Effector CD4-positive, alpha-beta T cell (primary cell): ENCODE measurements around the gene STRN3.
"Not testable (repeated sequence)": the region's sequence is repeated elsewhere in the genome, so short reads cannot be mapped to it uniquely, and the experiment has no call there.

Experiments
- DNase-seq: peaks from one replicate; pipeline ENCODE4 v3.0.0-alpha.2; 2020
- total RNA-seq: gene quantifications from one replicate; lab custom pipeline; 2026; lab: John Stamatoyannopoulos, UW

The STRN3 gene, protein sequence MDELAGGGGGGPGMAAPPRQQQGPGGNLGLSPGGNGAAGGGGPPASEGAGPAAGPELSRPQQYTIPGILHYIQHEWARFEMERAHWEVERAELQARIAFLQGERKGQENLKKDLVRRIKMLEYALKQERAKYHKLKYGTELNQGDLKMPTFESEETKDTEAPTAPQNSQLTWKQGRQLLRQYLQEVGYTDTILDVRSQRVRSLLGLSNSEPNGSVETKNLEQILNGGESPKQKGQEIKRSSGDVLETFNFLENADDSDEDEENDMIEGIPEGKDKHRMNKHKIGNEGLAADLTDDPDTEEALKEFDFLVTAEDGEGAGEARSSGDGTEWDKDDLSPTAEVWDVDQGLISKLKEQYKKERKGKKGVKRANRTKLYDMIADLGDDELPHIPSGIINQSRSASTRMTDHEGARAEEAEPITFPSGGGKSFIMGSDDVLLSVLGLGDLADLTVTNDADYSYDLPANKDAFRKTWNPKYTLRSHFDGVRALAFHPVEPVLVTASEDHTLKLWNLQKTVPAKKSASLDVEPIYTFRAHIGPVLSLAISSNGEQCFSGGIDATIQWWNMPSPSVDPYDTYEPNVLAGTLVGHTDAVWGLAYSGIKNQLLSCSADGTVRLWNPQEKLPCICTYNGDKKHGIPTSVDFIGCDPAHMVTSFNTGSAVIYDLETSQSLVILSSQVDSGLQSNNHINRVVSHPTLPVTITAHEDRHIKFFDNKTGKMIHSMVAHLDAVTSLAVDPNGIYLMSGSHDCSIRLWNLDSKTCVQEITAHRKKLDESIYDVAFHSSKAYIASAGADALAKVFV
- total RNA-seq, result 54.4 reads per million, percentile 70 among the genes with 10 or more reads in this experiment

DNA sequence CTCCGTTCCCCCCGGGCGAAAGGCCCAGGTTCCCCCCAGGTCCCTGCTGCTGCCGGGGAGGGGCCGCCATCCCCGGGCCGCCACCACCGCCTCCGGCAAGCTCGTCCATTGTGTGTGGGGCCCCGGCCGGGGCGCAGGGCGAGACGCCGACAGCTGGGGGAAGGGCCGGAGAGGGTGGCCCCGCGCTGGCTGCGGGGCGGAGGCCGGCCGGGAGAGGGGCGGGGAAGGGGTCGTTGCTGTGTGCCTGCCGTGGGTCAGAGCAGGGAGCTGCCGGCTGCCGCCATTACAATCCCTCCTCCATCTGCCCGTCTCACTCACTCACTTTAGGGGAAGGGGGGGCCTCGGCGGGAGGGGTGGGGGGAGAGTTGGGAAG is at the start of gene STRN3:
STRN3 (minus strand) TSS at position 303 of the 373 bp plus-strand sequence; CDS start at position 109, 194 bp downstream.
- DNase-seq, result no peak

DNA sequence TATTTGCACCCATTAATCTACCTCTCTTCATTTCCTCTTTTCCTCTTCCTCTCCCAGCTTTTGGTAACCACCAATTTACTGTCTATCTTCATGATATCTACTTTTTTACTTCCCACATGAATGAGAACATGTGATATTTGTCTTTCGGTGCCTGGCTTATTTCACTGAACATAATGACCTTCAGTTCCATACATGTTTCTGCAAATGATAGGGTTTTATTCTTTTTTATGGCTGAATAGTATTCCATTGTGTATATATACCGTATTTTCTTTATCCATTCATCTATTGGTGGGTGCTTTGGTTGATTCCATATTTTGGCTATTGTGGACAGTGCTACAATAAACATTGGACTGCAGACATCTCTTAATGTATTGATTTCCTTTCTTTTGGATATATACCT is 49.0 kb upstream of the STRN3 start:
- DNase-seq, result no peak

DNA sequence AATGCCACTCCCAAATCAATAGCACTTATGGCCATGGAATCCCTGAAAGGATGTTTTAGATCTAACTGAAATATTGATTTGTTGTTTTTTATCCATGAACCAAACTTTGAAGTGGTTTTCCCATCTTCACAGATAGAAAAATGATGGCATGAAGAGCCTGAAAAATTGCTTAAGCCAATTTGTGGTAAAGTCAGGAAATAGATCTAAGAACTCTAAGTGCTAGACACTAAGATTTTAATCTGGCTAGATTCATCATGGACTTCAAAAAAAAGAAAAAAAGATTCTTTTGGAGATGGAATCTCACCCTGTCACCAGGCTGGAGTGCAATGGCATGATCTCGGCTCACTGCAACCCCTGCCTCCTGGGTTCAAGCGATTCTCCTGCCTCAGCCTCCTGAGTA is 45.0 kb upstream of the STRN3 start:
- no peak for DNase-seq

DNA sequence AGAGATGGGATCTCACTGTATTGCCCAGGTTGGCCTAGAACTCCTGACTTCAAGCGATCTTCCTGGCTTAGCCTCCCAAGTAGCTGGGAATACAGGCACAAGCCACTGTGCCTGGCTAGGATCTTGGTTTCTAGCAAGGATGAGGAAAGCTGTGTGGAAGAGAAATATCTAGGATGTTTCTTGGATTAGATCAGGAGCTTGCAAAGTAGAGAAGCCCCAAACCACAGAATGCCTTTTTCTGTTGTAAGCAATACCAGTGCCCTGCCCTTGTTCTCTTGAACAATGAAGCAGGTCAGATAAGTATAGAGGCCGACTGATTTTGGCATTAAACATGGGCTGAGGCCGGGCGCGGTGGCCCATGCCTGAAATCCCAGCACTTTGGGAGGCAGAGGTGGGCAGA is 44.3 kb upstream of the STRN3 start:
- no peak for DNase-seq

DNA sequence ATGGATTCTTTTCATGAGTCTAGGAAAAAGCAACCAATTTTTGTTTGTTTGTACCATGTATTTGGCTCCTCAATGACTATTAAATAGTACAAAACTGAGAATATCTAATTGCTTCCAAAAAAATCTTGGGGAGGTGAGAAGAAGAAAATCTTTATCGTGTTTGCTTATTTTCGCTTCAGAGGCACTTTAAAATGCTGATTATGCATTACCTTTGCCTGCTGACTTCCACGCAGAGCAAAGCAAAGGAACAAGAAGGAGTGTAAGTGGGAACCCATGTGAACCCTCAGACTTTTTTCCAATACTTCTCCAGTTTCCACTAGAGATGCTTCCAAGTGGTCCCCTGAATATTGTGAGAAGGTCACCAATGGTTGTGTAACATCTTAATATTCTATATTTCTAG is 43.2 kb upstream of the STRN3 start:
- DNase-seq, result no peak

DNA sequence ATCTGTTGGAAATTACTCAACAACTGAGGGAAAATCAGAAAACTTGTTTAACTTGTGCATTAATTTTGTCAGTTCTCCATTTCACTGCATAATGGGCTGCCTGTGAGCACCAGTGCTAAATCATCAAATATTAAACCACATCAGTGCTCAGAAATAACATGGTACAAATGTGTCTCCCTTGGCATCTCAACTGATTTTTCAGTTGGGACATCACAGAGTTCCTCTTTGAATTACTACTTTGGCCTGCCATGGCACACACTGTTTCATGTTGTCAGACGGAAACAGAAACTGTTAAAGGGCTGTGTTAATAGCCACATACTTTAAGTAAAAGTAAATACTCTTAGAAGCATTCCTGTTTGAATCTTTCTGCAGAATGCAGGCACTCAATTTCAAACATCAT is 42.1 kb upstream of the STRN3 start:
- DNase-seq, result no peak

DNA sequence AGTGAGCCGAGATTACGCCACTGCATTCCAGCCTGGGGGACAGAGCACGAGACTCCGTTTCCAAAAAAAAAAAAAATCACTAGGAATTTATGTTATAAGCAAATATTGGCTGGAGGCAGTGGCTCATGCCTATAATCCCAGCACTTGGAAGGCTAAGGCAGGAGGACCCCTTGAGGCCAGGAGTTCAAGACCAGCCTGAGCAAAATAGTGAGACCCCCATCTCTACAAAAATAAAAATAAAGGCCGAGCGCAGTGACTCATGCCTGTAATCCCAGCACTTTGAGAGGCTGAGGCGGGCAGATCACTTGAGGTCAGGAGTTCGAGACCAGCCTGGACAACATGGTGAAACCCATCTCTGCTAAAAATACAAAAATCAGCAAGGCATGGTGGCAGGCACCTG is 36.7 kb upstream of the STRN3 start:
- not testable (repeated sequence) for DNase-seq

DNA sequence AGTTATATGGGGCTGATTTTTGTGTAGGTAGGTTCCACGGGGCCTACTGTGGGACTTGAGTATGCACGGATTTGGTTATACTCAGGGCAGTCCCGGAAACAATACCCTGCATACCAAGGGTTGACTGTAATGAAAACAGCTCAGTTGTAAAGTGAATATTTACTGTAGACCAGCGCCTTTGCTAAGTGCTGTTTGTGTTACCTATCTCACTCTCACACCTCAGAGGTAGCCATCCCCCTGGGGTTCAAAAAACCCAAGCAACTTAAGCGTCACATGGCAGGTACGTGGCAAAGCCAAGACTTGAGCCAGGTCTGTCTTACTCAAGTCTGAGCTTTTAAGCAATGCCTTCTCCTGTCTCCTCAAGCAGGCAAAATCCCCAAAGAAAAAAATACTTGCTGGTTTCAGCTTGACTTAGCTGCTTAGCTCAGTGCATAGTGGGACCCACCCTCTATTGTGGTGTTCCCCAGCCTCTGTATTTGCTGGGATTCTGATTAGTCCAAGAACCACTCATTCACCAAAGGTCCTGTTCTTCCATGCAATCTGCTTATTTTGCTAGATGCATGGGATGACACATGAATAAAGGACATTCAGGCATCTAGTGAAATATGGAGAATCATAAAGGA is 34.2 kb upstream of the STRN3 start:
- no peak for DNase-seq

DNA sequence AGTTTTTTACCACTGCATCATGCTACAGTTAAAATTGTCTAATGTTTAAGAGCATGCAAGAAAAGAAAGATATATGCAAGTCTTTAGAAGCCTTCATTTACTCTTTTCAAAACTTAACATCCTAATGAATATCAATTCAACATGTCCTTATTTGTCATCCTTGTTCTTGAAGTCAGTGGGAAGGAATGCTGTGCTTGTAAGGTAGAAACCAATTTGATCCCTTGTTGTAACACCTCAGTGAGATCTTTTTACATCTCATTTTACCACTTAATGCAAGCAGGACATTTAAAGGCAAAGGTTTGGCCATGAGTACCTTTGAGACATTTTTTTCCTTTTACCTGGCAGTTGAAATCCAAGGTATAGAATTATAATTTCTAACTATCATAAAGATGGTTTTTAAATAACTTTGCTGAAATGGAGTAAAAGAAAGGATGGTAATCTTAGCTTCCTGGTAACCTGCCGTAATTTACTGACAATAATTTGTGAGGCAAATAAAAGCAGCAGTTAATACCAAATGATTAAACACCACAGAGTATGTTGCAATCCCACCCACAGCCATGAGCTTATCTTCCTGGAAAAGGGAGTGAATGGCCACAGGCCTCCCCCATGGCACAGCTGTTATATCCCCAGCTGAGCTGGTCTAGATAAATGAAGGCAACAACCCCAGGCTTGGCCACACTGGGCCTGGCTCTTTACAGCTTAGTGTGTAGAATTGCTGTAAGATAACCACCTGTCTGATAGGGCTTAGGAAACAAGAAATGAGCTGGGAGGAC is 33.2 kb upstream of the STRN3 start:
- DNase-seq, result no peak

DNA sequence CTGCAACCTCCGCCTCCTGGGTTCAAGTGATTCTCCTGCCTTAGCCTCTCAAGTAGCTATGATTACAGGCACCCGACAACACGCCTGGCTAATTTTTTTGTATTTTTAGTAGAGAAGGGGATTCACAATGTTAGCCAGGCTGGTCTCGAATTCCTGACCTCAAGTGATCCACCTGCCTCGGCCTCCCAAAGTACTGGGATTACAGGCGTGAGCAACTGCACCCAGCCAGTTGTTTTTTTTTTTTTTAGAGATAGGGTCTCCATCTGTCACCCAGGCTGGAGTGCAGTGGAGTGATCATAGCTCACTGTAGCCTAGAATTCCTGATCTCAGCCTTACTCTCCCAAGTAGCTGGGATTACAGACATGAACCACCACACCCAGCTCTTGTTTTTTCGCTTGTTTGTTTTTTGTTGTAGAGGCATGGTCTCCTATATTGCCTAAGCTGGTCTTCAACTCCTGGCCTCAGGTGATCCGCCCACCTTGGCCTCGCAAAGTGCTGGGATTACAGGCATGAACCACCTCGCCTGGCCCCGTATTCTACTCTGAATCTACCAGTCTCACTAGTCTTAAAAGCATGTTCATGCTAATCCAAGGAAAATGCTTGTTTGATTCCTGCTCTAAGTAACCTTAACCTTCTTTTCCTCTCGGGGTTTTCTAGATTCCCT is 31.7 kb upstream of the STRN3 start:
- no peak for DNase-seq

DNA sequence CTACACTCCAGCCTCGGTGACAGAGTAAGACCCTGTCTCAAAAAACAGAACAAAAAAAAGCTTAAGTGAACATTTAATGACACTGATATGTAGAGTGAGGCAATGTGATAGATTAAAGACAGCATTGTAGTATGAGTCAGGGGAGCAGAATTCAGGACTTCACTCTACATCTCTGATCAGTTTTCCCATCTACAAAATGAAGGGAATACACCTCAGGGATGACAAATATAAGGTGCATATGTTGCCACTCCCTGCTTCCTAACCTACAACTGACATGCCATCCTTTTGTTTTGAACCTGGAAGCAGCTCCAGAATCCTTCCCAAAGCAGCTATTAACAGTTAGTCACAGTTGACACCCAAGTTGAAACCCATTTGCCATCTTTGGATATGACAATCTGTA is 30.9 kb upstream of the STRN3 start:
- no peak for DNase-seq

DNA sequence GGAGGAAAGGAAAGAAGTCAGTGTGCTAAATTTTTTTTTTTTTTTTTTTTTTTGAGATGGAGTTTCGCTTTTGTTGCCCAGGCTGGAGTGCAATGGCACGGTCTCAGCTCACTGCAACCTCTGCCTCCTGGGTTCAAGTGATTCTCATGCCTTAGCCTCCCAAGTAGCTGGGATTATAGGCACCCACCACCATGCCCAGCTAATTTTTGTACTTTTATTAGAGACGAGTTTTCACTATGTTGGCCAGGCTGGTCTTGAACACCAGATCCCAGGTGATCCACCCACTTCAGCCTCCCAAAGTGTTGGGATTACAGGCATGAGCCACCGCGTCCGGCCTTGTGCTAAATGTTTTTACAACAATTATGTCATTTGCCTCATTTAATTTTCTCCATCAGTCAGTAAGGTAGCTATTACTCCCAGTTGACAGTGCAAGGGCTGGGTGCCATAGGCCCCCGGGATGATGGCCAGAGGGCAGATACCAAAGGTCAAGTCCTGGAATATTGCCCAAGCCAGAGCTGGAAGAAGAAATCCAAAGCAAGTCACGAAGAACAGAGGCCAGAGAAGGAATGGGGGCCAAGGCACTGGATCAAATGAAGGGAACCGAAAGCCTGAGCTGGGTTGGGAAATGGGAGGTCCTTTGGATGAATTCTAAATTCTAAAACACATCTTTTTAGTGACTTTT is 26.9 kb upstream of the STRN3 start:
- DNase-seq, result not testable (repeated sequence)

DNA sequence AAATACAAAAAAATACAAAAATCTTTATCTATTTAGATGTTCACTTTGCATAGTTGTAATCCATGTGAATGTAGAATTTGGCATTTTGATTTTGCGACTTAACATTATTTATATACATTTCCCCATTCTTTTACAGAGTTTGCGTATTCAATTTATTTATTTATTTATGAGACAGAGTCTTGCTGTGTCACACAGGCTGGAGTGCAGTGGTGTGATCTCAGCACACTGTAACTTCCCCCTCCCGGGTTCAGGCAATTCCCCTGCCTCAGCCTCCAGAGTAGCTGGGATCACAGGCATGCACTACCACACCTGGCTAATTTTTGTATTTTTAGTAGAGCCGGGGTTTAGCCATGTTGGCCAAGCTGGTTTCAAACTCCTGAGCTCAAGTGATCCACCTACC is 25.3 kb upstream of the STRN3 start:
- no peak for DNase-seq

DNA sequence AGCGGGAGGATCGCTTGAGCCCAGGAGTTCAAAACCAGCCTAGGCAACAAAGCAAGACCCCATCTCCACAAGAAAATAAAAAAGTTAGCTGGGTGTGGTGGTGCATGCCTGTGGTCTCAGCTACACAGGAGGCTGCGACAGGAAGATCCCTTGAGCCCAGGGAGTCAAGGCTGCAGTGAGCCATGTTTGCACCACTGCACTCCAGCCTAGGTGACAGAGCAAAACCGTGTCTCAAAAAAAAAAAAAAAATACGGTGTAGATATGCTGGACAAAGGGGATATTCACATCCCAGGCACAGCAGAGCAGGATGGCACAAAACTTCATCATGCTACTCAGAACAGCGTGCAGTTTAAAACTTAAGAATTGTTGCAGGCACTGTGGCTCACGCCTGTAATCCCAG is 24.8 kb upstream of the STRN3 start:
- DNase-seq, result no peak

DNA sequence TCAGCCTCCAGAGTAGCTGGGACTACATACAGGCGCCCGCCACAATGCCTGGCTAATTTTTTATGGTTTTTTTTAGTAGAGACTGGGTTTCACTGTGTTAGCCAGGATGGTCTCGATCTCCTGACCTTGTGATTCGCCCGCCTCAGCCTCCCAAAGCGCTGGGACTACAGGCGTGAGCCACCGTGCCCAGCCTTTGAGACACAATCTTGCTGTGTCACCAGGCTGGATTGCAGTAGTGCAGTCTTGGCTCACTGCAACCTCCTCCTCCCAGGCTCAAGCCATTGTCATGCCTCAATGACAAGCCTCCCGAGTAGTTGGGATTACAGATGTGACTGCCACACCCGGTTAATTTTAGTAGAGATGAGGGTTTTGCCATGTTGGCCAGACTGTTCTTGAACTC is 21.3 kb upstream of the STRN3 start:
- no peak for DNase-seq

DNA sequence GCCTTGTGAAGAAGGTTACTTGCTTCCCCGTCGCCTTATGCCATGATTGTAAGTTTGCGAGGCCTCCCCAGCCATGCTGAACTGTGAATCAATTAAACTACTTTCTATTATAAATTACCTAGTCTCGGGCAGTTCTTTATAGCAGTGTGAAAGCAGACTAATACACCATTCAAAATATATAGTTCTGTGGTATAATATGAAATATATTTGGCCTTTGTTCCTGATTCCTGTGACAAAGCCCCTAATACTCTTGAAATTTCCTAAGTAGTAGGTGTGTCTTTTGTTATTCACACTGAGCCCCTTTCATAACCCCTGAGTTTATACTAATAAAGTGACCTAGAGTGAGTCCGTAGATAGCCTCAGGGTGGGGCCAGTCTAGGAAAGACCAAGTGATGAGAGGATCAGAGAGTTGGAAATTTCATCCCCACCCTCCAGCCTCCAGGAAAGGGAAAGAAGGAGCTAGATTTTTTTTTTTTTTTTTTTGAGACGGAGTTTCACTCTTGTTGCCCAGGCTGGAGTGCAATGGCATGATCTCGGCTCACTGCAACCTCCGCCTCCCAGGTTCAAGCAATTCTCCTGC is 19.4 kb upstream of the STRN3 start:
- no peak for DNase-seq

DNA sequence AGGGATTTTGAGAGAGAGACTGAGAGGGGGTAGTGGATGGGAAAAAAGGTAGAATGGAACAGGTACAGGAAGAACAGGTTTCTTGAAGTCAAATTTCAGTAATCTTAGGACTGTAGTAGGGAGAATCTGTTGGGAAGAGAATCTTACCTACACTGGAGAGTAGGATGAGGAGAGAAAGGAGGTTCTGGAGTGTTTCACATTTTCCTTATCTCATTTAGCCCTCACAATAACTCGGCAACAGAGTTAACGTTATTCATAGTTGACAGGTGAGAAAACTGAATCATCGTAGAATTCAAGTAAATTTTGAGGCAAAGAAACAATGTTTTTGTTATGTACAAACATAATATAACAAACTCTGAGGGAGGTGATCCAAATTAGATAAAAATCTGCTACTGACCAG is 17.2 kb upstream of the STRN3 start:
- no peak for DNase-seq

DNA sequence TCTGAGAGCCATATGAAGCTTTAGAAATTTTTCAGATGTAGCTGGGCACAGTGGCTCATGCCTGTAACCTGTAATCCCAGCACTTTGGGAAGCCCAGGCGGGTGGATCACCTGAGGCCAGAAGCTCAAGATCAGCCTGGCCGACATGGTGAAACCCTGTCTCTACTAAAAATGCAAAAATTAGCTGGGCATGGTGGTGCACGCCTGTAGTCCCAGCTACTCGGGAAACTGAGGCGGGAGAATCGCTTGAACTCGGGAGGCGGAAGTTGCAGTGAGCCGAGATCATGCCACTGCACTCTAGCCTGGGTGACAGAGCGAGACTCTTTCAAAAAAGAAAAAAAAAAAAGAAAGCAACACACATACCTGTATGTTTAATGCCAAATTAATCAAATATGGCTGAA is 16.7 kb upstream of the STRN3 start:
- DNase-seq, result not testable (repeated sequence)

DNA sequence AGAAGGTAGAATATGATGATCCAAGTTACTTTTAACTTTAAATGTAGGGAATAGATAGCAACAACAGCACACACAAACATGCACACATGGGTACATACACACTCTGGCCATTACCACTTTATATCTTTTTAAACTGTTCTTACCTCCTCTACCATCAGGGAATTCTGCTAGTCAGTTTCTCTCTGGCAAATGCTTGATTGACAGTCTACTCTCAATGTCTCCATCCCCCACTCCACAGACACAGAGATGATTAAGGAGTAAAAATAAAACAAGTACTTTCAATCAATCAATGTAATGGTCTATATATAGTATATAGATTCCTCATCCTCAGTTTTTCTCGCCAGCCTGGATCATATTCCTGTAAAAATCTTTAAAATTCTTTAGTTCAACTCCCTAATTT is 16.1 kb upstream of the STRN3 start:
- no peak for DNase-seq

DNA sequence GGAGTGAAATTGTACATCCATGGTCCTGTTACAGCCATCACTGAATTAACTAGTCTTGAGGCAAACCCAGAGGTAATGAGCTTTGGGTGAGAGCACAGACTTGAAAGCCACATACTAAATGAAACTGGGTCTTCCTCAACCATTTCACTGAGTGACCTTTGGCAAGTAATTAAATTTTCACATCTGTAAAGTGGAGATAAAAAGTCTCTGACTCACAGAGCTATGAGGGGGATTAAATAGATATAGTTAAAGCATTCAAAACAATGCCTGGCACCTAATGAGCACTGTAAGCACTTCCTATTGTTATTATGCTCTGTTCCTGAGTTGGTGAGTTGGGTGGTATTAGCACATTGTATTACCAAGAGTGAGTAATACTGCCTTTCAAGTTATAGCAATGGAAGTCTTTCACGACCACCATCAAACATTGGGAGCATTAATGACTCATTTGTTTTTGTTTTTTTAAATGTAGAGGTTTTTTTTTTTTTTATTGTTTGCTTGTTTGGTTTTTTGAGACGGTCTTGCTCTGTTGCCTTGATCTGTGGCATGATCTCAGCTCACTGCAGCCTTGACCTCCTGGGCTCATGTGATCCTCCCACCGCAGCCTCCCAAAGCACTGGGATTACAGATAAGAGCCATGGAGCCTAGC is 12.5 kb upstream of the STRN3 start:
- DNase-seq, result no peak

DNA sequence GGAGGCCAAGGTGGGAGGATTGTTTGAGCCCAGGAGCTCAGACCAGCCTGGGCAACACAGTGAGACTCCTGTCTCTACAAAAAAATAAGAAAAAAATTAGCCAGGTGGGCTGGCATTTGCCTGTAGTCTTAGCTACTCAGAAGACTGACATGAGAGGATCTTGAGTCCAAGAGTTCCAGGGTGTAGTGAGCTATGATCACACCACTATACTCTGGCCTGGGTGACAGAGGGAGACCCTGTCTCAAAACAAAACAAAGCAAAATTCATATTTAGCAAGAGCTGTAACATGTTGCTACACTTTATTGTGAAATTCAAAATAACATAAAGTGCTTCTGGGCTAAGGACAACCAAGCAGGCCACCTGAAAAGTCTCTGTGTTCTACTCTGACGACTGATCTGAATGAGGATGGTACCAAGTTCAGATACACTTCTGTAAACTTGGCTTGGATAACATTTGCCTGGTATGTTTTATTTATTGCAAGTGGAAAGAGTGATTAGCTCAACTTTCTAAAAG is 11.6 kb upstream of the STRN3 start:
- no peak for DNase-seq
